PC-3 (cell line): ENCODE measurements around the gene AP4B1. TPM values are rescaled to one million over a fixed set of nuclear protein-coding genes. Genes with fewer than 3 reads are reported as not detected.

Experiments
- ATAC-seq: fragments of 200-7000 bp; cut with Tn5 transposase; 2 replicates; pipeline ENCODE4 v1.9.1; 2020; ENCODE audit warnings: mild to moderate bottlenecking, moderate library complexity
- BruUV-seq: library from RNA; stranded (reverse); fragments of 400-500 nt; replicated peaks from 2 replicates; lab custom pipeline; 2021; lab: Mats Ljungman, UMichigan
- CTCF ChIA-PET: fragments of 300-600 bp; sonication (Branson Sonifier 250); formaldehyde crosslinking; loops from one replicate; lab custom pipeline; 2022; ENCODE audit warnings: antibody characterized with exemption; lab: Charles Lee
- POLR2A ChIA-PET: fragments of 300-600 bp; sonication (Branson Sonifier 250); formaldehyde crosslinking; loops from one replicate; lab custom pipeline; 2022; ENCODE audit warnings: antibody characterized with exemption; ENCODE audit not compliant: unreplicated experiment; lab: Charles Lee
- DNase-seq: peaks from one replicate; pipeline ENCODE4 v3.0.0-alpha.2; 2015
- H2AFZ ChIP-seq: fragments of 300-600 bp; sonication (generic); 2 replicates; pipeline ENCODE4 v1.6.0; 2016; ENCODE audit warnings: antibody characterized with exemption, low read length
- H3F3A ChIP-seq: fragments of 300-600 bp; sonication (generic); one replicate; pipeline ENCODE4 v1.6.0; 2017; ENCODE audit warnings: antibody characterized with exemption, low read length, control low read depth, mild to moderate bottlenecking; ENCODE audit not compliant: unreplicated experiment
- H3K27ac ChIP-seq: fragments of 300-600 bp; sonication (generic); 2 replicates; pipeline ENCODE4 v1.5.1; 2016; ENCODE audit warnings: mild to moderate bottlenecking, low read length
- H3K27me3 ChIP-seq: fragments of 300-600 bp; sonication (generic); 2 replicates; pipeline ENCODE4 v1.6.1; 2016; ENCODE audit warnings: low read length, mixed read lengths
- H3K36me3 ChIP-seq: fragments of 300-600 bp; sonication (generic); 2 replicates; pipeline ENCODE4 v1.6.1; 2016; ENCODE audit warnings: low read depth, mixed run types, low read length, mixed read lengths
- H3K4me1 ChIP-seq: fragments of 300-600 bp; sonication (generic); 2 replicates; pipeline ENCODE4 v1.5.1; 2016; ENCODE audit warnings: low read length; ENCODE audit not compliant: insufficient read depth
- H3K4me2 ChIP-seq: fragments of 300-600 bp; sonication (generic); 2 replicates; pipeline ENCODE4 v1.6.0; 2016; ENCODE audit warnings: low read length
- H3K4me3 ChIP-seq: fragments of 300-600 bp; sonication (generic); 2 replicates; pipeline ENCODE4 v1.5.1; 2016; ENCODE audit warnings: mild to moderate bottlenecking, low read length, mixed read lengths
- H3K79me2 ChIP-seq: fragments of 300-600 bp; sonication (generic); 2 replicates; pipeline ENCODE4 v1.6.1; 2017; ENCODE audit warnings: low read length, mixed read lengths
- H3K9ac ChIP-seq: fragments of 300-600 bp; sonication (generic); 2 replicates; pipeline ENCODE4 v1.6.0; 2016; ENCODE audit warnings: mild to moderate bottlenecking, low read length
- H3K9me2 ChIP-seq: fragments of 300-600 bp; sonication (generic); replicated peaks from 2 replicates; pipeline ENCODE4 v1.6.1; 2016; ENCODE audit warnings: mixed run types, low read length, mixed read lengths
- H3K9me3 ChIP-seq: fragments of 300-600 bp; sonication (generic); 2 replicates; pipeline ENCODE4 v1.6.1; 2016; ENCODE audit warnings: low read length, mixed read lengths
- H4K20me1 ChIP-seq: fragments of 300-600 bp; sonication (generic); 2 replicates; pipeline ENCODE4 v1.6.1; 2016; ENCODE audit warnings: low read length, mixed read lengths
- EZH2 ChIP-seq: fragments of 300-600 bp; sonication (generic); IDR thresholded peaks from one replicate; pipeline ENCODE4 v1.6.1; 2017; ENCODE audit warnings: antibody characterized with exemption, mild to moderate bottlenecking, low read length; ENCODE audit not compliant: unreplicated experiment
- EZH2phosphoT487 ChIP-seq: fragments of 300-600 bp; sonication (generic); IDR thresholded peaks from 2 replicates; pipeline ENCODE4 v1.6.1; 2018; ENCODE audit warnings: mild to moderate bottlenecking, antibody characterized with exemption, low read length, borderline replicate concordance
- intact Hi-C: fragments of 100-400 bp; cut with micrococcal nuclease; formaldehyde crosslinking; loops from 2 replicates; pipeline ENCODE4 v1.9.0; 2023
- total RNA-seq: library from RNA; depleted of rRNA; stranded (reverse); fragments of >200 nt; gene quantifications from 2 replicates; pipeline ENCODE4 v1.2.3, GENCODE V29; 2014
- TF ChIP-seq, protein P1 (sequence below): fragments of 300-600 bp; sonication (generic); conservative IDR thresholded peaks from 2 replicates; pipeline ENCODE4 v1.5.1; 2017; ENCODE audit warnings: antibody characterized with exemption, low read depth, mild to moderate bottlenecking, low read length

AP4B1 gene
- total RNA-seq, 1 experiment from 2014 or later = 15.5 TPM

- no peak for ATAC-seq
- DNase-seq = no peak
- no peaks in the 10 kb centered on the region for H3K27me3 ChIP-seq
- ChIA-PET CTCF (no interaction called here), POLR2A (no interaction called here)
- H3K27ac ChIP-seq = no peak overlapping the region
- no TSS peak for BruUV-seq
- peaks cover 13% of the 10 kb centered on the region for H3K4me1 ChIP-seq
- no peaks in the 10 kb centered on the region for H4K20me1 ChIP-seq
- H3K9me3 ChIP-seq = no peaks in the 10 kb centered on the region
- intact Hi-C loops = no loop called here
- TF ChIP-seq EZH2 (no peak), EZH2phosphoT487 (no peak)
- TF ChIP-seq, protein P1, sequence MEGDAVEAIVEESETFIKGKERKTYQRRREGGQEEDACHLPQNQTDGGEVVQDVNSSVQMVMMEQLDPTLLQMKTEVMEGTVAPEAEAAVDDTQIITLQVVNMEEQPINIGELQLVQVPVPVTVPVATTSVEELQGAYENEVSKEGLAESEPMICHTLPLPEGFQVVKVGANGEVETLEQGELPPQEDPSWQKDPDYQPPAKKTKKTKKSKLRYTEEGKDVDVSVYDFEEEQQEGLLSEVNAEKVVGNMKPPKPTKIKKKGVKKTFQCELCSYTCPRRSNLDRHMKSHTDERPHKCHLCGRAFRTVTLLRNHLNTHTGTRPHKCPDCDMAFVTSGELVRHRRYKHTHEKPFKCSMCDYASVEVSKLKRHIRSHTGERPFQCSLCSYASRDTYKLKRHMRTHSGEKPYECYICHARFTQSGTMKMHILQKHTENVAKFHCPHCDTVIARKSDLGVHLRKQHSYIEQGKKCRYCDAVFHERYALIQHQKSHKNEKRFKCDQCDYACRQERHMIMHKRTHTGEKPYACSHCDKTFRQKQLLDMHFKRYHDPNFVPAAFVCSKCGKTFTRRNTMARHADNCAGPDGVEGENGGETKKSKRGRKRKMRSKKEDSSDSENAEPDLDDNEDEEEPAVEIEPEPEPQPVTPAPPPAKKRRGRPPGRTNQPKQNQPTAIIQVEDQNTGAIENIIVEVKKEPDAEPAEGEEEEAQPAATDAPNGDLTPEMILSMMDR = no peak
- no peaks in the 10 kb centered on the region for H3K36me3 ChIP-seq
- H3K9ac ChIP-seq = no peak overlapping the region
- H3K9me2 ChIP-seq = no peaks in the 10 kb centered on the region
- H3F3A ChIP-seq = no peaks in the 10 kb centered on the region
- no peak overlapping the region for H2AFZ ChIP-seq
- no peak overlapping the region for H3K4me2 ChIP-seq
- H3K79me2 ChIP-seq = no peaks in the 10 kb centered on the region
- no peak overlapping the region for H3K4me3 ChIP-seq
These were observed 45.0 kb downstream of the AP4B1 start for GRCh38 chr1:113859478-113860175.

- H3F3A ChIP-seq = no peaks in the 10 kb centered on the region
- H3K27ac ChIP-seq = no peak overlapping the region
- CTCF ChIA-PET = no interaction called here
- peaks cover 13% of the 10 kb centered on the region for H3K4me1 ChIP-seq
- POLR2A ChIA-PET = no interaction called here
- DNase-seq = no peak
- no peaks in the 10 kb centered on the region for H4K20me1 ChIP-seq
- no peaks in the 10 kb centered on the region for H3K79me2 ChIP-seq
- H3K4me2 ChIP-seq = no peak overlapping the region
- intact Hi-C loops = no loop called here
- no peaks in the 10 kb centered on the region for H3K9me2 ChIP-seq
- no peak for ATAC-seq
- no TSS peak for BruUV-seq
- no peaks in the 10 kb centered on the region for H3K9me3 ChIP-seq
- H3K4me3 ChIP-seq = no peak overlapping the region
- no peak overlapping the region for H2AFZ ChIP-seq
- H3K27me3 ChIP-seq = no peaks in the 10 kb centered on the region
- TF ChIP-seq EZH2 (no peak), EZH2phosphoT487 (no peak)
- TF ChIP-seq, protein P1 = no peak
- H3K36me3 ChIP-seq = no peaks in the 10 kb centered on the region
- no peak overlapping the region for H3K9ac ChIP-seq
These were observed 45.6 kb downstream of the AP4B1 start for GRCh38 chr1:113858982-113859381.

- BruUV-seq = no TSS peak
- H3K36me3 ChIP-seq = no peaks in the 10 kb centered on the region
- H3K9me2 ChIP-seq = no peaks in the 10 kb centered on the region
- H3K4me3 ChIP-seq = no peak overlapping the region
- H3K27me3 ChIP-seq = no peaks in the 10 kb centered on the region
- no peaks in the 10 kb centered on the region for H3F3A ChIP-seq
- no peak overlapping the region for H2AFZ ChIP-seq
- no peaks in the 10 kb centered on the region for H3K79me2 ChIP-seq
- no peak for ATAC-seq
- no peak overlapping the region for H3K9ac ChIP-seq
- no peaks in the 10 kb centered on the region for H3K9me3 ChIP-seq
- intact Hi-C loops = no loop called here
- no peak for DNase-seq
- ChIA-PET POLR2A (no interaction called here), CTCF (no interaction called here)
- H3K4me2 ChIP-seq = no peak overlapping the region
- H3K4me1 ChIP-seq = peaks cover 13% of the 10 kb centered on the region
- no peaks in the 10 kb centered on the region for H4K20me1 ChIP-seq
- TF ChIP-seq EZH2phosphoT487 (no peak), EZH2 (no peak)
- TF ChIP-seq, protein P1 = no peak
- no peak overlapping the region for H3K27ac ChIP-seq
These were observed 46.2 kb downstream of the AP4B1 start for GRCh38 chr1:113858418-113858817.
